ENCODE measurements around the gene SEPTIN10.

SEPTIN10 gene

DNA sequence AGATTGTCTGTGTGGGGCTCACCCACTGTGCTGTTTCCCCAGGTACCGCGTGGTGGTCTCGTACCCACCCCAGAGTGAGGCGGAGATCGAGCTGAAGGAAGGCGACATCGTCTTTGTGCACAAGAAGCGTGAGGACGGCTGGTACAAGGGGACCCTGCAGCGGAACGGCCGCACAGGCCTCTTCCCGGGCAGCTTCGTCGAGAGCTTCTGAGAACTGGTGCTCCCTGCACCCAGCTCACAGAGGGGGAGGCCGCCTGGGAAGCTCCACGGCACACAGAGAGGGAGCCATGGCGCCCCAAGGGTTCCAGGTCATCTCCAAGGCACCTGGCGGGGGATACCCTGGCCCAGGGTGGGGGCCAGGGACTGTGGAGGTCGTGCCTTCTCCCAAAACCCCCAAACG is 112.3 kb downstream of the SEPTIN10 start:
- in situ Hi-C loops (cut with HindIII; ENCODE audit: low sequenced_read_pairs) = no loop called here

DNA sequence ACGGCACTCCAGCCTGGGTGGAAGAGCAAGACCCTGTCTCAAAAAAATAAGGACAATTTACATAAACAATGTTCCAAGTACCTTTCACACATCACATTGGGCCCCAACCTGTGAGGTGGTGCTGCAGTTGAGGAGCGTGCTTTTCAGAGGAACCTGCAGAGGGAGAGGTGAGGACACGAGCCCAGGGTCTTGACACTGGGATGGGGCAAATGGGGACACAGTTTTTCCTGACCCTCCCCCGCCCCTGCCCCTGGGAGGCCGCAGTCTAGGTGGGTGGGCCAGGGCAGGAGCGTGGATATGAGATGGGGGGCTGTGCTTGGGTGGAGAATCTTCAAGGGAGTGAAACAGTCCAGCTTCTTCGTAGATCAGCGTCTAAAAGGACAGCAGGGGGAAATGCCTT is 112.9 kb downstream of the SEPTIN10 start:
- in situ Hi-C loops (cut with HindIII; ENCODE audit: low sequenced_read_pairs) = no loop called here

DNA sequence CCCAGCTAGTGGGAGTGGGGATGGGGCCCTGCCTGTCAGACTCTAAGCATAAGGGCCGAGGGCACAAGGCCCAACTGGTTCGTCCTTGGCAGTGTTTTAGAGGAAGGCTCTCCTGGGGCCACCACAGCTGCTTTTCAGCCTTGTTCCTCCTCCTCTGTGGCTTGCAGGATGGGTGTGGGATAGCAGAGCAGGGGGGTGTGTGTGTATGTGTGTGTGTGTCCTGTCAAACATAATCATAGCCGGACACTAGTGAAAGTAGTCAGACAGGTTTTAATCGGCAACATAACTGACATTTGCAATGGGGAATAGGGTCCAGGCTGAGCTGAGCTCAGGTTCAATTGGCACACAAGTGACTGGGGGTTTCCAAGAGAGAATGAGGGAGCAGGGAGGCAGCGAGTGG is 114.2 kb downstream of the SEPTIN10 start:
- in situ Hi-C loops (cut with HindIII; ENCODE audit: low sequenced_read_pairs) = no loop called here

DNA sequence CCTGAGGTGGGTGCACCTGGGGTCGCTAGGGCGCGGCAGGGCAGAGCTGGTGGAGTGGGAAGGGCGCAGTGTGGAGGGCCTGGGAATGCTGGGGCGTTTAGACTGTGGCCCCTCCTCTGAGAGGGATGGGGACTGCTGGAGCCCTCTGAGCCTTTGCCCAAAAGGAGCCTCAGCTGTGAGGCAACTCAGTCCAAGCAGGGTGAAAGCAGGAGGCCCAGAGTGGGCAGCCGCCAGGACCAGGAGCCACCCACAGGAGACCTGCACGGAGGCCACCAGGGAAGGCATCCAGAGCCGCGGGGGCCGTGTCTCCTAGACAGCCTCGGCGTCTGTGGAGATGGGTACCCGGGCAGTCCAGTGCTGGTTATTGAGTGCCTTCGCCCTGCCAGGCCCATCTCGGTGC is 114.9 kb downstream of the SEPTIN10 start:
- in situ Hi-C loops (cut with HindIII; ENCODE audit: low sequenced_read_pairs) = no loop called here

GRCh38 chr2:109497911-109498870 is 115.6 kb downstream of the SEPTIN10 start:
- in situ Hi-C loops (cut with HindIII; ENCODE audit: low sequenced_read_pairs) = no loop called here

DNA sequence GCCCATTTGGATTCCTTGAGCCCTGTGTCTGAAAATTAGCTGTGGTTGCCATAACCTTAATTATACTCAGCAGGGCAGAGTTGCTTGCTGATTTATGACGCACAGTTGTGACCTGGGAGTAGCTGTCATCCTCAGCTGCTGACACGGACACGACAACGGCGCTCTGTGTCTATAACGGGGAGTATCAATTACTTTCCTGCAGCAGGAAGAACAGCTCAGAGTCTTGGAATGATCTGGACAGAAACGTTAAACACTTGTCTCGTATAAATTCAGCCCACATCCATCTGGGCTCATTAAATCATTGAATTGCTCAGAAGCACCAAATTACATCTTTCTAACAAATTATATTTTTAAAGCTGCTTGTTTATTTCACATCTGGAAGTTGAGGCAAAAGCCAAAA is 116.3 kb downstream of the SEPTIN10 start:
- in situ Hi-C loops (cut with HindIII; ENCODE audit: low sequenced_read_pairs) = no loop called here

GRCh38 chr2:109494351-109494750 is 119.4 kb downstream of the SEPTIN10 start:
- in situ Hi-C loops (cut with HindIII; ENCODE audit: low sequenced_read_pairs) = no loop called here

DNA sequence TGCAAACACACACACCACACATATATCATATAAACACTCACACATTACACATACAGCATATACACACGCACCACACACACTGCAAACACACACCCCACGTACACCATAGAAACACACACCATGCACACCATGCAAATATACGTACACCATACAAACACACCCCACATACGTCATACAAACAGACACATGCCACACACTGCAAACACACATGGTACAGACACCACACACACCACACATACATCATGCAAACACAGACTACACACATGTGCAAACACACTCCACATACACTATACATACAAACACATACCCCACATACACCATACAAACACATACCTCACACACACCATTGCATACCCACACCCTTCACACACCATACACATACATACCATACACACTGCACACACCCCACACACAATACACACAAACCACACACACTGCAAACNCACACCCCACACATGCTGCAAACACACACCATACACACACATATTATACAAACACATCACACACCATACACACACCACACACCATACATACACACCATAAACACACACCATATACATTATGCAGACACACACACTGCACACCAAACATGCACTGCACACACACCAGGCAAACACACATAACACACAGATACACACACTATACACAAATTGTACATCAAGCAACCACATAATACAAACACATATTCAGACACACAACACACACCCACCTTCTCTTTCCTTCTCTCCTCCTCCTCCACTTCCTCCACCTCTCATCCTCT is 120.4 kb downstream of the SEPTIN10 start:
- in situ Hi-C loops (cut with HindIII; ENCODE audit: low sequenced_read_pairs) = no loop called here

Measured in DLD1 (cell line).